Fibroblast of lung (primary cell): ENCODE data around the gene DUS1L.

ENCODE experiments used
- EZH2 ChIP-seq: IDR thresholded peaks from 2 replicates; pipeline ENCODE4 v1.5.1; 2012; ENCODE audit warnings: low read length, control low read depth, mild to moderate bottlenecking; ENCODE audit errors: missing control alignments
- TF ChIP-seq, protein P1 (sequence below), 2 donors: IDR thresholded peaks in 1 of 2; conservative IDR thresholded peaks in 1 of 2; 1 replicate in 1 of 2; 2 replicates in 1 of 2; pipeline ENCODE4 v1.5.1; 2011 to 2012; ENCODE audit warnings: low read length in 2 of 2, control low read depth in 1 of 2, inconsistent platforms in 1 of 2, low read depth in 1 of 2, mild to moderate bottlenecking in 1 of 2

DNA sequence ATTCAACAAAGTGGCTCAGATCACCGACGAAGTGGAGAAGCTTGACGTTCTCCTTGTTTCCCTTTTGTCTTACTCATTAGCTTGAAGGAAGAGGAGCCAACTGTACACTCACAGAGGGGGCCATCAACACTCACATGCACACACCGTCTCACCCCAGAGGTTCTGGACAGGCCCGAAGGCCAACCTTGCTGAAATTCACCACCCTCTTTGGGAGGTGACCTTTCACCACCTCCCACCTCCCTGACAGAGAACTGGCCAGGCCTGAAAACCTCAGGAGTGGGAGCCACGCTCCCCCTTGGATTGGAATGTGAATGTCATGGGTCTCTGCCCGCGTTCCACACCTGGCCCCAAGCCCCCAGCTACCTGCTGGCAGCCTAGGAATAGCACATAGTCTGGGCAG lies 30.1 kb downstream of the DUS1L start:
- TF ChIP-seq, protein P1, sequence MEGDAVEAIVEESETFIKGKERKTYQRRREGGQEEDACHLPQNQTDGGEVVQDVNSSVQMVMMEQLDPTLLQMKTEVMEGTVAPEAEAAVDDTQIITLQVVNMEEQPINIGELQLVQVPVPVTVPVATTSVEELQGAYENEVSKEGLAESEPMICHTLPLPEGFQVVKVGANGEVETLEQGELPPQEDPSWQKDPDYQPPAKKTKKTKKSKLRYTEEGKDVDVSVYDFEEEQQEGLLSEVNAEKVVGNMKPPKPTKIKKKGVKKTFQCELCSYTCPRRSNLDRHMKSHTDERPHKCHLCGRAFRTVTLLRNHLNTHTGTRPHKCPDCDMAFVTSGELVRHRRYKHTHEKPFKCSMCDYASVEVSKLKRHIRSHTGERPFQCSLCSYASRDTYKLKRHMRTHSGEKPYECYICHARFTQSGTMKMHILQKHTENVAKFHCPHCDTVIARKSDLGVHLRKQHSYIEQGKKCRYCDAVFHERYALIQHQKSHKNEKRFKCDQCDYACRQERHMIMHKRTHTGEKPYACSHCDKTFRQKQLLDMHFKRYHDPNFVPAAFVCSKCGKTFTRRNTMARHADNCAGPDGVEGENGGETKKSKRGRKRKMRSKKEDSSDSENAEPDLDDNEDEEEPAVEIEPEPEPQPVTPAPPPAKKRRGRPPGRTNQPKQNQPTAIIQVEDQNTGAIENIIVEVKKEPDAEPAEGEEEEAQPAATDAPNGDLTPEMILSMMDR (conservative IDR thresholded peaks at IDR 0.05 in 1 of 2, IDR thresholded peaks at IDR 0.05 in 1 of 2; ENCODE audit: low read depth in 1 of 2, low read length in 2 of 2): no peak
- TF ChIP-seq EZH2: no peak
